ENCODE results near the gene CEP164.

DNA sequence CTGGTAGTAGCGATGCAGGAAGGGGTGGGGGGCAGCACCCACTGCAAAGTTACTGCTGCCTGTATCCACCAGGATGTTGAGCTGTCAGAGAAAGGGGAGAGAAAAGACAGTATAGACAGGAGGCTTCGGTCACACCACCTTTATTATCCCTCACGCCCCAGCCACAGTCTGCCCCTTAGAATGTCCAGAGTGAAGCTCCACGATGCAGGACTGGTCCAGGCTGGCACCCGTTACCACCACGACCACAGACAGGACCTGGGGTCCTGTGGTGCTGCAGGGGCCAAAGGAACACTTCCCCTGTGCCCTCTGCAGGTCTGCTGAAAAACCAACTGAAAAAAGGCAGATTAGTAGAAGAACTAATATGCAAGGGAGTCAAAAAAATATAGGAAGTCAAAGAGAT, 30.8 kb upstream of the CEP164 start:
- TF ChIP-seq, protein P1, sequence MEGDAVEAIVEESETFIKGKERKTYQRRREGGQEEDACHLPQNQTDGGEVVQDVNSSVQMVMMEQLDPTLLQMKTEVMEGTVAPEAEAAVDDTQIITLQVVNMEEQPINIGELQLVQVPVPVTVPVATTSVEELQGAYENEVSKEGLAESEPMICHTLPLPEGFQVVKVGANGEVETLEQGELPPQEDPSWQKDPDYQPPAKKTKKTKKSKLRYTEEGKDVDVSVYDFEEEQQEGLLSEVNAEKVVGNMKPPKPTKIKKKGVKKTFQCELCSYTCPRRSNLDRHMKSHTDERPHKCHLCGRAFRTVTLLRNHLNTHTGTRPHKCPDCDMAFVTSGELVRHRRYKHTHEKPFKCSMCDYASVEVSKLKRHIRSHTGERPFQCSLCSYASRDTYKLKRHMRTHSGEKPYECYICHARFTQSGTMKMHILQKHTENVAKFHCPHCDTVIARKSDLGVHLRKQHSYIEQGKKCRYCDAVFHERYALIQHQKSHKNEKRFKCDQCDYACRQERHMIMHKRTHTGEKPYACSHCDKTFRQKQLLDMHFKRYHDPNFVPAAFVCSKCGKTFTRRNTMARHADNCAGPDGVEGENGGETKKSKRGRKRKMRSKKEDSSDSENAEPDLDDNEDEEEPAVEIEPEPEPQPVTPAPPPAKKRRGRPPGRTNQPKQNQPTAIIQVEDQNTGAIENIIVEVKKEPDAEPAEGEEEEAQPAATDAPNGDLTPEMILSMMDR (IDR thresholded peaks at IDR 0.05), result no peak
- TF ChIP-seq POLR2A (IDR thresholded peaks at IDR 0.05), result no peak

All from lower leg skin (tissue), 3 donors.